Stimulated activated CD8-positive, alpha-beta memory T cell treated with anti-CD3 and anti-CD28 coated beads, Interleukin-15, amount 100 ng/mL, for 24 hours (primary cell): Measurements from ENCODE around the gene TUBA4B.
"Not testable (repeated sequence)": the region's sequence is repeated elsewhere in the genome, so short reads cannot be mapped to it uniquely, and the experiment has no call there.

Experiments
- DNase-seq: peaks from one replicate; pipeline ENCODE4 v3.0.0-alpha.2; 2020; ENCODE audit warnings: low read depth

TUBA4B gene

DNA sequence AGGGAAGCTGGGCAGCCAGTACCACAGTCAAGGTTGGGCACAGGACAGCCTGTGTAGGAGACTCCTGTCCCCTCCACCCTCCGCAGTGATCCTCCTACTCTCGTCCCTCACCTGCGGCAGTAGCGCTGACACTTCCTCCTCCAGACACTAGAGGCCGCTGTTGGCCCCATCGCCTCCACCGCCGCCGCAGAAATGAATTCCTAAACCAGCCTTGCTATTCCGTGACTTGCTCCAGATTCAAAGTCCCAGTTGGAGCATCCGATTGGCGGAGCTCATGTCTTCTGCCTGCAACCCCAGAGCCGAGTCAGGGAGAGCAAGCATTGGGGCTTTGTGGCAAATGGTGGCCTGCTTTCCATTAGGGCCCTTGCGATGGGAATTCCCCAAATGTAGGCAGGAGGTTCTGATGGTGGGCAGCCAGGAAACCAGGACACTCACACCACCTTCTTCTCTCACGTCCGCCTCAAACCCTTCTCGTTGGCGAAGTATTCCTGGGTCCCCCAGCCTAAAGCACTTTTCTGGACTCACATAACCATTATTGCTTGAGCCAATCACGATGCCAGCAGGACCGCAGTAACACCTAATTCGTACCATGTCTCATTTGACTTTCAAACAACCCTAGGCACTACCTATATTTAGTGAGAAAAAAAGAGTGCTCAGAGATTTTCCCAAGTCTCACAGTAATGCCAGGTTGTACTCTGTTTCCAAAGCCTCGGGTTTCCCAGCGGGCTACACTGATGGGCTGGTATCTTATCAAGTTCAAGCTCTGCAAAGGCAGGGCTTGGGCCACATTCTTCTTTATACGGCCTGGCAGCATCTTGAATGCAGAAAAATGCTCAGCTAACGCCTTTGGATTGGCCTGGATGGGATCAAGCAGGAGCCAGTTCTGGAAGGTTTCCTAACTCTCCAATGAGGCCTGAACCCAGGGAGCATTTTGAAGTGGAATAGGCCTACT lies 24.9 kb downstream of the TUBA4B start:
- peak; percentile 53 for DNase-seq

DNA sequence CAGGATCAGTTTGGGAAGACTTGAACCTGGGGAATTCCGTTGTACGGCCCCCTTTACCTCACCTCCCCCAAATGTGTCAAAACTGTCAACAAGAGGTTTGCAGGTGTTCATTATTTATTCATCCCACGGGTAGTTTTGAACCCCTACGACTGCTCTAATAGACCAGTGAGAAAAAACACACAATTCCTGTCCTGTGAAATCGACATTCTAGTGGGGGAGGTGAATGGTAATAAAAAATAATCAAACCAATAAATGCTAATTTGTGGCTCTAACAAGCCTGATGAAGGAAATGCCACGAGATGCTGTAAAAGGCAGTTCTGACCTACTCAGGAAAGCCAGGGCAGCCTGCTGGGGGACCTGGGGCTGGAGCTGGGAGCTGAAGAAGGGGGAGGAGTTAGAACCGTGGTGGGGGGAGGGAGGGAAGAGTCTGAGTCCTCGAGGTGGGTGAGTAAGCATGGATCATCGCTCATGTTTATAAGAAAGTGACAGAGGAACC lies 25.7 kb downstream of the TUBA4B start:
- no peak for DNase-seq

DNA sequence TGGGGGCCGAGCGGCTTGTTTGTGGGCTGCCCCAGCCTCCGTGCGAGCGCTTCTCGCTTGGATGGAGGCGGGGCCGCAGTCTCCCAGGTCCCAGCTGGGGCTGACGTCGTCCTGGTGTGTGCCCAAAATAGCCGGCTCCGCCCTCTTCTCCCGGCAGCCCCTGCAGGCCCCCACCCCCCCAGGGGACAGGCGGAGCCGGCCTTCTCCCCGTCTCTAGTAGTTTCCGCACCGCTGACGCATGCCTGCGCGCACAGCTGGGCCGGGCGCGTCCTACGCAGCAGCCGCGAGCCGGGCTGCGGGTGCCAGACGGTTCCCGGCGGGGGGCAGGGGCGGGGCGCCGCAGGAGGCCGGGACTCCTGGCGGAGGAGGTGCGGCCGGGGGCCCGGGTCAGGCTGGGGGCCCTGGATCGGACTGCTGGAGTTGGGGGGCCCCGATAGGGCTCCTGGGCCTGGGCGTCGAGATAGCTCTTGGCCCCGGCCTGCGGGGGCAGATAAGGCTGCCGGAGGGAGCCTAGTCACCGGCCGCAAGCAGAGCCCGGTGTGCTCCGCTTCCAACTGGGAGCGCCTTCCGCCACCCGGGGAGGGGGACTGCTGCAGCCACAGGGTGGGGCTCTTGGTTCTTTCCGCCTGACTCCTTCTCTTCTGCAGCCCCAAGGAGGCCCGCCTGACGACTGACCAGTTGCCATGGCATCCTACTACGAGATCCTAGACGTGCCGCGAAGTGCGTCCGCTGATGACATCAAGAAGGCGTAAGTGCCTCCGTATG lies 26.3 kb downstream of the TUBA4B start, which contains the start of gene DNAJB2:
Gene DNAJB2 (plus strand): TSS at position 216 of the 765 bp plus-strand sequence. CDS start 468 bp downstream, at position 684.
- DNase-seq: peak; percentile 94

DNA sequence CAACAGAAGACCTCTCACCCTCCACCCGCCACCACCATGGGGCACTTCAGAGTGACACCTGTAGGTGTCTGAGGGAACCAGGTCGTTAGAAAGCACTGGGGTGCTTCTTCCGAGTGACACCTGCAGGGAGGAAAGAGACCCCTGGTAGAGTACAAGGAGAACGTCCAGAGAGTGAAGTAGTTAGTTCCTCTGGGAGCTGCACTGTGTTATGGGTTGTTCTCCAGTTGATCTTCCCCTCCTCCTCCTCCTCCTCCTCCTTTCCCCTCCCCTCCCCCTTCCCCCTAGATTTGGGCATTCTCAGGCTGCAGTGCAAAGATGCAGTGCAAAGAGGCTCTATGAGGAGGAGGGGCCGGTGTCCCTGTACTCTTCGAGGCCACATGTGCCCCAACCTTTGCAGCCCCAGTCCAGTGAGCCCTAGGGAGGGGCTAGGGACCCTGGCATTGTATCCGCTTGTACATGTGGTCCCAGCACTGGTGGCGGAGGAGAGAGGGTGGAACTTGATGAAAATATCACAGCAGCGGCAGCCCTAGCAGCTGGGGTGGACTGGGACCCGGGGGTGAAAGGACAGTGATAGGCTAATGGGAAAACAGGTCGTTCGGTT lies 27.0 kb downstream of the TUBA4B start:
- DNase-seq: no peak

DNA sequence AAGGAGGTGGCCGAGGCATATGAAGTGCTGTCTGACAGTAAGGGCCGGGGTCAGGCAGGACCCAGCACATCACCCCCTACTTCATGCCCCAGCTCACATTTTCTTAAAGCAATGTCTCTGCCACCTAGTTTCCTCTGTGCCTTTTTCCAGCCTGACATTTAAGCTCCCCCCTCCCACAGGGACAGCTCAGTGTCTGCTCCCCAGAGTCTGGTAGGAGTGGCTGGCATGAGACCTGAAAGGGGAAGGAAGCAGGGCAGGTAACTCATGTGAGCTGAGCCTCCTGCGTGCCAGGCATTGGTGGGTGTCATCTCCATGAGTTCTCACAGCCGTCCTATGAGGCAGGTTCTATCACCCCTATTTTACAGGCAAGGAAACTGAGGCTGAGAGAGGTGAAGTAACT lies 27.6 kb downstream of the TUBA4B start:
- DNase-seq: no peak

DNA sequence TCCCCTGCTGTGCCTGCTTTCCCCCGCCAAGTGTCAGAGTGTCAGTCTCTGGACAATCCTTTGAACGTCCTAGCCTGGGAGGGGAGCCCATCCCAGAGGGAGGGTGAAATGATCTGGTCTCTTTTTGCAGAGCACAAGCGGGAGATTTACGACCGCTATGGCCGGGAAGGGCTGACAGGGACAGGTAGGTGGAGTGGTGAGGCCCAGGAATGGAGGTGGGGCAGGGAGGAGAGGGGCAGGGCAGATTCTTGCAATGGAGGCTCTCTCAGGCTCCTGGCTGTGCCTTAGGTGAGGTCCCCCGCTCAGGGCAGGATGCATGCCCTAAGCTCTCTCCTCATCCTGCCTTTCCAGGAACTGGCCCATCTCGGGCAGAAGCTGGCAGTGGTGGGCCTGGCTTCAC lies 28.5 kb downstream of the TUBA4B start:
- no peak for DNase-seq

DNA sequence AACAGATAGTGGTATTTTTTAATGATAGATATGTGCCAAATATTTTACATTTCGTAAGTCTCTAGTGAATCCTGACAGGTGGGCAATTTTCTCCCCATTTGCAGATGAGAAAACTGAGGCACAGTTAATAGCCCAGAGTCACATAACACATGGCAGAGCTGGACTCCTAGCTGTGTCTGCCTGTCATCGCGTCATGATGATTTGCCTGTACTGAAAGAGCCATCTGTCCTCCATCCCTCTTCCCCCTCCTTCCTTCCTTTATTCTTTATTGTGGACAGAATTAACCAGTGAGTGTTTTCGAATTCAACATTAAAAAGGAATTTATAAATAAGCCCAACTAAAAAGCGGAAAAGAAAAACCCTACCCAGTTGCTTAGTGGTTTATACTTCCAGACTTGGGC lies 29.3 kb downstream of the TUBA4B start:
- DNase-seq: no peak

DNA sequence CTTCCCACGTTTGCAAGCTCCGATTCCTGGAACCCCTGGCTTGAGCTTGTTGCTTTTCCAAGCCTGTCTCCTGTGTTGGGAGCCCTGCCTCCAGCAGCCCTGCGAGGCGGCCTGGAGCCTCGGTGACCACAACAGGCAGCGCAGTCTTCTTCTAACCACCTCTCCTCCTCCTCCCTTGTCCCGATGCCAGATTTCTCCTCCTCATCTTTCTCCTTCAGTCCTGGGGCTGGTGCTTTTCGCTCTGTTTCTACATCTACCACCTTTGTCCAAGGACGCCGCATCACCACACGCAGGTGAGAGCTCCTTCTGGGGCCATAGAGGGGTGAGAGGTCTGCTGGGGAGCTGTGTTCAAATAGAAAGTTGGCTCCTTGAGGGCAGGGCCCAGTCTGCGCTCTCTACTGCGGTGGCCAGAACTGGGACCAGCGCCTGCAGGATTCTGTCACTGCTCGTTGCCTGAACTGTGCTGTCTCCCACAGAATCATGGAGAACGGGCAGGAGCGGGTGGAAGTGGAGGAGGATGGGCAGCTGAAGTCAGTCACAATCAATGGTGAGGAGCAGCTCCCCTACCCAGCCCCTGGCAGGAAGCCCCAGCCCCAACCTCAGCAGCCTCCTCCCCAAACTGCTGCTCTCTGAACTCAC lies 30.0 kb downstream of the TUBA4B start:
- DNase-seq: no peak

DNA sequence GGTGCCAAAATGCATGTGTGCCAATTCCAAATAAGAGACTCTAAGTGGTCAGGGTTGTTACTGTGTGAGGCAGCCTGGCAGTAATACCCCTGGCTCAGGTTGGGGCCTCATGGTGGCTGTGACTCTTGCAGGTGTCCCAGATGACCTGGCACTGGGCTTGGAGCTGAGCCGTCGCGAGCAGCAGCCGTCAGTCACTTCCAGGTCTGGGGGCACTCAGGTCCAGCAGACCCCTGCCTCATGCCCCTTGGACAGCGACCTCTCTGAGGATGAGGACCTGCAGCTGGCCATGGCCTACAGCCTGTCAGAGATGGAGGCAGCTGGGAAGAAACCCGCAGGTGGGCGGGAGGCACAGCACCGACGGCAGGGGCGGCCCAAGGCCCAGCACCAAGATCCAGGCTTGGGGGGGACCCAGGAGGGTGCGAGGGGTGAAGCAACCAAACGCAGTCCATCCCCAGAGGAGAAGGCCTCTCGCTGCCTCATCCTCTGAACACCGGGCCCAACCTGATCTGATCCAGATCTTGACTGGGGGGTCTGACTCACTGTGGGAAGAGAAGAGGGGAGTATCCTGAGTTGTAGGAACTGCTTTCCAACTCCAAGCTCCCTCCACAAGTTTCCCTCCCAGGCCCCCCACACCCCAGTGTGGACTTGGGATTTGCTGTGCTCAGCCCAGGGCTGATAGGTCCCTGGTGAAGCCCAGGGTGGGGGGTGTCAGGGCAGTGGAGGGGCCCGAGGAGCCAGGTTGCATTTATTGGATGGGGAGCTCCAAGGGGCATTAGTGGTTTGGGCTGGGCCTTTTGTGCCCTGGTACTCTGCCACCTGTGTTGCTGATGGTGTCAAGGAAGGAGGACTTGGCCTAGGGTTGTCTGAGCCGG lies 31.7 kb downstream of the TUBA4B start:
- no peak for DNase-seq

DNA sequence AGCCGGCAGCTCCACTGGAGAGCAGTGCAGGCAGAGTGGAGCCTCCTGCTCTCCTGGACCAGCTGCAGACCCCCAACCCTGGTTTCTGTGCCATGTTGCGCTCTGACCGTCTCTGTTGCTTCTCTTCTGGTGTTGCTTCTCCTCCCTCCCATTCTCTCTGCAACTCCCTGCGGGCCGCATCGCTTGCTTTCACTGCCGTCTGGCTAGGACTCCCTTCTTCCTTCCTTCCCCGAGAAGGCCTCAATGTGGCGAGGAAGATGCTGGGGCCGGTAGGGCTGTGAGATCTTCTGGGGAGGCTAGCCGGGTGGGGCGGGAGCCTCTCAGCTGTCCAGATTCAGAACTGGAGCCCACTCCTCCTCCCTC lies 32.3 kb downstream of the TUBA4B start:
- DNase-seq: no peak

DNA sequence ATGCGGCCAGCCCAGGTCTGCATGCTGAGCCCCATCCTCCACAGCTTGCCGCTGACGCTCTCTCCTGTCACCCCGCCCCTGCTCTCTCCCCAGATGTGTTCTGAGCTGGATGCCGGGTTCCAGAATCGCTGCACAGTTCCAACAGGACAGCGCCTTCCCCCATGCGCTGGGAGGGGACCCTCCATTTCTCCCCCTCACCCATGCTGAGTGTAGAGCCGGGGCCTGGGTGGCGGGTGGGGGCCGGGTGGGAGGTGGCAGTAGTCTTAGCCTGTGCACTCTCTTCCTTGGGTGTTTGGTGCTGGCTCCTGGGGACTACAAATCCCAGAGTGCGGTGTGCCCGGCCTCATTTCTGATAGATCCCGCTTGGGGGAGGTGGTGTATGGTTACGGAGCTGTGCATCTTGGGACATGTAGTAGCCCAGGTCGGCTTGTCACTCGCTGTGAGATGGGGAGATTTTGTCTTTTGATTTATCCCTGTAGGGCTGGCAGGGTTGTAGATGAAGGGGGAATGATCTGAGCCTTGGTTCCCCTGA lies 32.9 kb downstream of the TUBA4B start:
- DNase-seq: no peak

DNA sequence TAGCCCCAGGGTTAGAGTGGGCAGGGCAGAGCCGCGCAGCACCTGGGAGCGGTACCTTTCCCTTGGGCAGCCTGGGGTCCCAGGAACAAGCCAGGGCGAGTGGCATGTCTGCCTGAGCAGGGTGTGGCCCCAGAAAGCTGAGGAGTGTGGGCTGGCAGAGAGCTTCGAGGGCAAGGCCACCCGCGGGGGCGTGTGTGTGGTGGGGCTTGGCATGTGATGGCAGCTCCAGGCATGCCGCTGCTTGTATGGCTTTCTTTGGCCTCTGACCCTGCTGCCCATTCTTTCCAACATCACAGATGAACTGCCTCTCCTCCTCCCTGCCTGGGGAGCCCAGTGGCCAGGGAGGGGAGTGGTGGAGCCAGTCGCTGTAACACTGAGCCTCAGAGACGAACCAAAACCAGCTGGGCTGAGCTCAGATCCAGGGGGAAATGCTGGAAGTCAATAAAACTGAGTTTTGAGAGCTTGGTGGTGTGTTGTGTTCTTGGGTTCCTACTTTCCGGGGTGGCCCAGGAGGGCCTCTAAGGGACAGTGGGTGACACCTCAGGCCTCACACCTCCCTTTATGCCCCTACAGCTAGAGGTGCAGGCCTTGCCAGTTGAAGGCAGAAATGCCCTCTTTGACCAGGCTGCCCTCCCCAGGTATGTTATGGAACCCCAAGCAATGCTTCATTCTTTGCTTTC lies 33.5 kb downstream of the TUBA4B start:
- DNase-seq: no peak

DNA sequence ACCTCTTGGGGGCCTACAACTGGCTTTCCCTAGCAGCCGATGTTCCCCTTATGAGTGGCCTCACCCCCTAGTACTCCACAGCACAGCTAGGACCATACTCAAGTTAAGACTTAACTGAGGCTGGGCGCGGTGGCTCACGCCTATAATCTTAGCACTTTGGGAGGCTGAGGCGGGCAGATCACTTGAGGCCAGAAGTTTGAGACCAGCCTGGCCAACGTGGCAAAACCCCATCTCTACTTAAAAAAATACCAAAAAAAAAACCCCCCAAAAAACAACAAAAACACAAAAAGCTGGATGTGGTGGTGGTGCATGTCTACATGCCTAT lies 34.0 kb downstream of the TUBA4B start:
- DNase-seq: not testable (repeated sequence)

DNA sequence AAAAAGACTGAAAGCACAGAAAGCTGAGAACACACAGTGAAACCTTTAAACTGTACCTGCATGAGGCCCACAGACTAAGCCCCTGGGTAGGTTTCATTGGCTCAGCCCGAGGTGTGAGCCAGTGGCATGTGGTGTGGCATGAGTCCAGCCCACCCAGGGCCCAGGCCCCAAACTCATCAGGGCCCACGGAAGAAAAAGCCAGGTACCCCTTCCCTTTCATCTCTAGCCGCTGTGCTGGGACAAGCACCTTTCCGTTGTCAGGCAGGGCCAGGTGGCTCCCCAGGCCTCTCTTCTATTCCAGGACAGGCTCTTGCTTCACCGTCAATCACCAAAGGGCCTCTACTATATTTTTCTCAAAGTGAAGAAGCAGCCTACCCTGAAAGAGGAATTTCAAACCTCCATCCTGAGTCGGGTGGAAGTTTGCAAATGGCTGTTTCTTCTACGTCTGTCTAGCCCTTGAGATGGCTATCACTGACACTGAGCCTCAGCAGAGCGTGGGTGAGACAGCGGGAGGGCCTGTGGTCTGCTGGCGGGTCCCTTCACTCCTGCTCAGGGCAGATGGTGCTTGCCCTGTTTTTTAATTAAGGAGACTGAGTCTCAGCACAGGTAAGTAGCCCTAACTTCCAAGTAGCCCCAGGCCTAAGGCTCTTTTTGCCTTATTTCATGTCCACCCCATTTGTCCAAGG lies 34.7 kb downstream of the TUBA4B start:
- no peak for DNase-seq

DNA sequence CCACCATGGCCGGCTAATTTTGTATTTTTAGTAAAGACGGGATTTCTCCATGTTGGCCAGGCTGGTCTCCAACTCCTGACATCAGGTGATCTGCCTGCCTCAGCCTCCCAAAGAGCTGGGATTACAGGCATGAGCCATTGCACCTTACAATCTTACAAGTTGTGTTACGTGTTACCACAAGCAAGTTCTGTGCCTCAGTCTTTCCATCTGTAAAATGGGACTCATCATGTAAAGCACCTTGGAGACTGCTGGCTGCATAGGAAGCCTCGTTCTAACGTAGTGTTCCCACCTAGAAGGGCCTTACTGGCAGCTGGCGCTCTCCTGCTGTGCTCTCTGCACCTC lies 36.1 kb downstream of the TUBA4B start:
- no peak for DNase-seq

DNA sequence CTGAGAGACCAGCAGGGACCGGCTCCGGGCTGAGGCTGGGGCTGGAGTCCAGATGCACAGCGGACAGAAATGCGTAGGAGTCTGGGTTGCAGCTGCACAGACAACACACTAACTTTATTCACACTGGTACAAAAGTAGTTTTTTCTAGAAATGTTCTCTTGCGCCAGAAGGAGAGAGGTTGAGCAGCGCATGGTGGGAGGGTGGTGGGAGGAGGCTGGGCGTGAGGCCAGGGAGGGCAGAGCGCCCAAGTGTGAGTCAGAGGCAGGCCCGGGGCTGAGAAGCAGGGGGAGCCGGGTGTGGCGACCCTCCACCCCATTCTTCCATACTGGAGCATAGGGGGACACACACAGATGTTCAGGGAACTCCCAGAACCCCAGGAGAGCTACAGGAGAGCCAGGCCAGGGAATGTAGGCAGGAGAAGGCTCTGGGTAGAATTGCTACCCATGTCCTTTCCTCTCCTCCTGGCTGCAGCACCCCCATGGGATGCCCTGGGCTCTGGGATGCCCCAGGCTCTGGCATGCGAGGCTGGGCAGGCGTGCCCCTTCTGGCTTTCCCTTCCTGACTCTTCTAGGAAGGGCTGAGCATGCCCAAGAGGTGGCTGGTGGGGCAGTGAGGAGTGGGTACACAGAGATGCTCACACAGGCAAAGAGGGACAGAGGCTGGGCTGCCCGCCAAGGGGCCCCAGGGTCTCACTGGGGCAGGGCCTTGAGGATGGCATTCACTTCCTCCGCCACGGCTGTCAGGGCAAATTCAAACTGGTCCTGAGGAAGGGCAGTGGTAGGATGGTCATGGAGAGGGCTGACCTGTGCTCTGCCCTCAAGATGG lies 36.7 kb downstream of the TUBA4B start:
- no peak for DNase-seq

DNA sequence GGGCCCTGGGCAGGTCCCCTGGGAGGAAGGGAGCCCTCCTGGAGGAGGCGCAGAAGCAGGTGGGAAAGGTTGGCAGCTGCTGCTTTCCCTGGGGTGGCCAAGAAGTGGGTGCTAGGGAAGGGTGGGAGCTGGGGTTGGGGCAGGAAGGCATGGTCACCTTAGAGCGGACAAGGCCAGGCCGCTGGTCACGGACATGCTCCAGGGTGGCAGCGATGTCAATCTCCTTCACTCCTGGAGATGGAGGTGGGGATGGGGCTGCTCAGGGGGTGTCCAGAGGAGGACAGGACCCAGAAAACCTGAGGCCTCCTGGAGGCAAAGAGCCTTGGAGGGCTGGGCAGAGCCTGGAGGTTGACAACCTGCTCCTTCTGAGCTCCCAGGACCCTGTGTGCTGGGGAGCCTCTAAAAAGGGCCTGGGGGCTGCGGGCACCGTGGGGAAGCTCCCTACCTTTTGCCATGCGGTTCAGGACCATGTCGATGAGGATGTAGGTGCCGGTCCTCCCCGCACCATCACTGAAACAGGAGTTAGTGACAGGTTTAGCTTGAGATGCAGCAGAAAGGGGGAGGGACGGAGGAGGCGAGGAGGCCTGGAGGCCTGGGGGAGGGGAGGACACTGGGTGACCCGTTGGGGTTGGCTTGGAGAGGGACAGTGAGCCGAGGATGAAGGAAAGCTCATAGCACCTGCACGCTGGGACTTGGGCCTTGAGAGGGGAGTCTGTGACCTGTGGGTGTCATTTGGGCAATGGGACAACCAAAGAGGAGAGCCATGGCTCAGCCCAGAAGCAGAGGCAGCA lies 37.5 kb downstream of the TUBA4B start:
- no peak for DNase-seq

DNA sequence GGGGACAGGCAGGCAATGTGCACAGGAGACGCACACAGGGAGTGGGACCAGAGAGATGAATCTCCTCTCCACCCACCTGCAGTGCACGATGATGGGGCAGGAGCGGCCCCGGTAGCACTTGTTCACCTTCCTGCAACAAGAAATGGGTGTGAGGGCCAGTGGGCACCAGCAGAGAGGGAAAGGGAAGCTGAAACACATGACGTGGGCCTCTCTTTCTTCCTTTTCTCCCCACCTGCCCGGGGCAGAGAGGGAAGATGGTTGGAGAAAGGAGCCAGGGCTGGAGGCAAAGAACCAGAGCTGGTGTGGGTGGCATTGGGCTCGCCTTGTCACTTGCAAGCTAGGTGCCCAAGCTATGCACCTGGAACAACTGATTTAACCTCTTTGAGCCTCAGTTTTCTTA lies 38.4 kb downstream of the TUBA4B start:
- DNase-seq: no peak
